GM19328 (cell line): ENCODE data around the gene SYT2.
"Not testable (repeated sequence)": the region's sequence is repeated elsewhere in the genome, so short reads cannot be mapped to it uniquely, and the experiment has no call there.

ENCODE experiments used
- ATAC-seq: cut with Tn5 transposase; IDR thresholded peaks from one replicate; pipeline ENCODE4 v1.9.1; 2021; ENCODE audit warnings: mild to moderate bottlenecking, moderate library complexity; ENCODE audit not compliant: unreplicated experiment

SYT2 gene

DNA sequence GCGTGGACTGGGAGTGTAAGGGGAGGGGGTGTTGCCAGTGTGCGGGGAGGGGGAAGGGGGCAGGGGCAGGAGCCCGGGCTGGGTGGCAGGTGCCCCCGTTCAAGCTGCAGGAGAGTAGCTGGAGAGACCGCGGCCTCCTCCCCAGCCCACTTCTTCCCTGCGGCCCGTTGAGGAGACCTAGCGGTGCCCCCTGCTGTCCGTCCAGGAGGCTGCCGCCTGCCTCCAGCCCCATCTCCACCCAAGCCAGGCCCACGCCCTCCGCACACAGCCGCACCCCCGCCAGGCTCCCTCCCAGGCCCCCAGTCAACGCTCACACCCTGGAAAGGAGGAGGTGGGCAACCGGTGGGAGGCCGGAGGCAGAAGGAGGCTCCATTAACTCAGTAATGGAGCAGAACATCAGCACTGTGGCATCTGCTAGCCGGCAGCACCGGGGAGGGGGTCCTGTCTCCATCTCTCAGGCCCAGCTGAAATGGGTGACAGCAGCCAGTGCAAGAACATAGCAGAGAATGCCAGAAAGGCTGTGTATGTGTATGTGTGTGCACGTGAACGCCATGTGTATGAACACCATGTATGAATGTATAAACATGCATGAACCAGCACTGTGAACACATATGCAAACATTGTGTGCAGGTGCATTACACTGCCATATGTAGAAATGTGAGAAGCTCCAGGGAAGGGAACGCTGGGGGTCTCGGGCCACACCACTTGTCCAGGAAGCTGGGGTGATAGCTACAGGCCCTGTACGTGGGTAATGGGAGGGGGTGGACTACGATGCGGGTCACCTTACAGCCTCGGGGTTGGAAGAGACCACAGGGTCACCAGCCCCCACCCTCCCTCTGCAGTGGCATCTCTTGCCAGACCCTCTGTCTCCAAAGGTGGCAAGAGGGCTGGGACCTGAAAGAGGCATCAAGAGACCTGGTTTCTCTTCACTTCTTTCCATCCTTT, 84.6 kb downstream of the SYT2 start:
- ATAC-seq = no peak

DNA sequence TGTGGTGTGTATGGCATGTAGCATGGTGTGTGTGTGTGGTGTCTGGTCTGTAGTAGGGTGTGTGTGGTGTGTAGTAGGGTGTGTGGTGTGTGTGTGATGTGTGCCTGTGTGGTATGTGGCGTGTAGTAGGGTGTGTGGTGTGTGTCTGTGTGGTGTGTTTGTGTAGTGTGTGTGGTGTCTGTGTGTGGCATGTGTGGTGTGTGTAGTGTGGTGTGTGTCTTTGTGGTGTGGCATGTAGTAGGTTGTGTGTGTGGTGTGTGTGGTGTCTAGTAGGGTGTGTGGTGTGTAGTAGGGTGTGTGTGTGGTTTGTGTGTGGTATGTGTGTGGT, 85.5 kb downstream of the SYT2 start:
- no peak for ATAC-seq

DNA sequence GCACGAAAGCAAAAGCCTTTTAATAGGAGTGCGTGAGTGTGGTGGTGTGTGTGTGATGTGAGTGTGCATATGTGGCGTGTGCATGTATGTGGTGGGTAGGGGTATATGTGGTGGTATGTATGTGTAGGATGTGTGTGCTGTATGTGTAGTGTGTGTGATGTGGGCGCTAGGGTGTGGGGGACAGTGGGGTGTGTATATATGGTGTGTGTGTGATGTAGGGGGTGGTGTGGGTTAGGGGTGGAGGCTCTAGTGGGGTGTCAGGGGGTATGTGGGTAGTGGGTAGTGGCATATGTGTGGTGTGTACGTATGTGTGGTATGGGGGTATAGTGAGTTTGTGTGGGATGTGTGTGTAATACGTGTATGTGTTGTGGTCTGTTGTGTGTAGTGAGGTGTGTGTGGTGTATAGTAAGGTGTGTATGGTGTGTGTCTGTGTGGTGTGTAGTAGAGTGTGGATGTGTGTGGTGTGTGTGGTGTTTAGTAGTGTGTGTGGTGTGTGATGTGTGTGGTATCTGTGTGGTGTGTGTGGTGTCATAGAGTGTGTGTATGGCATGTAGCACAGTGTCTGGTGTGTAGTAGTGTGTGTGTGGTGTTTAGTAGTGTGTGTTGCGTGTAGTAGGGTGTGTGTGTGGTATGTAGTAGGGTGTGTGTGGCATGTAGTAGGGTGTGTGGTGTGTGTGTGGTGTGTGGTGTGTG, 86.0 kb downstream of the SYT2 start:
- no peak for ATAC-seq

- ATAC-seq = not testable (repeated sequence)
Measured at GRCh38 chr1:202623476-202623875, 86.8 kb downstream of the SYT2 start.

DNA sequence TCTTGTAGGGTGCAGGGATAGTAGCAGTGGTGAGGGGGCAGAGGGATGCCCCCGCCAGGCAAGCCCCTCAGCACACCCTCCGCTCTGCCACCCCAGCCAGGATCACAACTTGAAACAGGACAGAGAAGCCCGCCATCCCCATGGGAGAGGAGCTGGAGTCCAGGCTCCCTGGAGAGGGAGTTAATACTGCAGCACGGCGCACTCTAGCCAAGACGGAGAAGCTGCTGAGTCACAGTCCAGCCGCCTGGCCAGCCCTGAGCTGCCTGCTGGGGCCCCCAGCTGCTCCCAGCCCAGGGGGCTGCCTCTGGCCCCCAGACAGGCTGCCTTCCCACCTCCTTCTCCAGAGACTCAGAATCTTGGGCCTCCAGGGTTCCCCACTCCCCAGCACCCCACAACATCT, 87.2 kb downstream of the SYT2 start:
- no peak for ATAC-seq

- ATAC-seq = no peak
Measured at GRCh38 chr1:202622388-202622787, 87.9 kb downstream of the SYT2 start.

DNA sequence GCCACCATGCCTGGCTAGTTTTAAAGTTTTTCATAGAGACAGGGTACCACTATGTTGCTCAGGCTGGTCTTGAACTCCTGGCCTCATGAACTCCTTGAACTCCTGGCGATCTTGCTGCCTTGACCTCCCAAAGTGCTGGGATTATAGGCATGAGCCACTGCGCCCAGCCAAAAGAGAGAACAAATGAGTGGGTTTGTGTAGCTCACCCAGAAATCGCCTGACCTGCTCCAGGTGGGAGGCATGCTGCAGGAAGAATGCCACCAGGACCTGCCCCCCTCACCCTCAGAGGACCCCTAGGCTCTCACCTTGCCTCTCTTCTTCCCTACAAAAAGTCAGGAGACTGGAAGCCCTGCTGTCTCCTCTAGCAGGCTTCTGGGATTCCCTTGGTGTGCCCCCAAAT, 88.8 kb downstream of the SYT2 start:
- no peak for ATAC-seq

DNA sequence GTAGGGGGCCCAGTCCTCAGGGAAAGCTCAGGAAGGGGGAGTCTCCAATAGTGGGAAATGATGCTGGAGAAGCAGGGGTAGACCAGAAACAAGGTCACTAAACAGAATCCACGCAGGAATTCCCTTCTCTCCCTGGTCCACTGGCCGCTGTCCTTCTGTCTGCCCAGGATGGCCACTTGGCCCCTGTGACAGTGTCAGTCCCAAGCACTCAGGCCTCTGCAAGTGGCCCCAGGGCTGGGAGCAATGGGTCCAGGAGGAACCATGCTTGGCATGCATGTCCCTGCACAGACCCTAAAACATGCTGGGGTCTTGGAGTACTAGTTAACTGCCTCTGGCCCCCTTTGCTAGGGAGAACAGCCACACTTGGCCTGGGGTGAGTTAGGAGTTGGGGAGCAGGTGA, 90.2 kb downstream of the SYT2 start:
- ATAC-seq = not testable (repeated sequence)

DNA sequence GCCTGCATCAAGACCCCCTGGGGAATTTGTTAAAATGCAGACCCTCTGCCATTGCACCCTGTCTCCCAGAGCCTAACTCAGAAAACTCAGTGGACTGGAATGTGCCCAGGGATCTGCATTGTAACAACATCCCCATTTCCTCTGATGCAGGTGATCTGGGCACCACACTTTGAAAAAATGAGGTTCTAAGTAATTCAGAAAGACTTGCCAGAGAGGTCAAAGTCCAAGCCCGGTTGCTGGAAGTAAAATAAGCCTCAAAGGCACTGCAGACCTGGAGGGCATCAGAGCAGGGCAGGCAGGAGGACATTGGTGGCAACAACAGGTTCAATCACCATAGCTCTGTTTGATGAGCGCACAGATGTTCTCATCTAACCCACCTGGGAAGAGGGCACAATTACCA, 90.7 kb downstream of the SYT2 start:
- ATAC-seq = no peak

DNA sequence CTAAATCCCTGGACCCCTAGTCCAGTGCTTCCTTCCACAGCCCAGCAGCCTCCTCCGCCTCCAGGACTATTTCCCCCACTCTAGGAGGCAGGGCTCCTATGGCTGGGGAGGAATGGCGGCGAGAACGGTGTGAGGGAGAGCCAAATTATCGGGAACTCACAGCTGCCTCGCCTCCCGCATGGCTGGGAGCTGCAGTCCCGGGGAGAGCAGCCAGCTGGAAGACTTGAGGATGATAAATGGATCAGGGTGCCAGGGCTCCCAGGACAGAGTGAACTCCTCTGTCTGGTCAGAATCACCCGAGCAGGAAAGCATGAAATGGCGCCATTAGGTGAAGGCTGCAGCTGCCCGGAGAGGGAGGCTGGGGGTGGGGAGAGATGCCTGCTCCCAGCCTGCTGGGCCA, 91.2 kb downstream of the SYT2 start:
- not testable (repeated sequence) for ATAC-seq

- ATAC-seq = no peak
Measured at GRCh38 chr1:202616355-202616915, 93.8 kb downstream of the SYT2 start.

DNA sequence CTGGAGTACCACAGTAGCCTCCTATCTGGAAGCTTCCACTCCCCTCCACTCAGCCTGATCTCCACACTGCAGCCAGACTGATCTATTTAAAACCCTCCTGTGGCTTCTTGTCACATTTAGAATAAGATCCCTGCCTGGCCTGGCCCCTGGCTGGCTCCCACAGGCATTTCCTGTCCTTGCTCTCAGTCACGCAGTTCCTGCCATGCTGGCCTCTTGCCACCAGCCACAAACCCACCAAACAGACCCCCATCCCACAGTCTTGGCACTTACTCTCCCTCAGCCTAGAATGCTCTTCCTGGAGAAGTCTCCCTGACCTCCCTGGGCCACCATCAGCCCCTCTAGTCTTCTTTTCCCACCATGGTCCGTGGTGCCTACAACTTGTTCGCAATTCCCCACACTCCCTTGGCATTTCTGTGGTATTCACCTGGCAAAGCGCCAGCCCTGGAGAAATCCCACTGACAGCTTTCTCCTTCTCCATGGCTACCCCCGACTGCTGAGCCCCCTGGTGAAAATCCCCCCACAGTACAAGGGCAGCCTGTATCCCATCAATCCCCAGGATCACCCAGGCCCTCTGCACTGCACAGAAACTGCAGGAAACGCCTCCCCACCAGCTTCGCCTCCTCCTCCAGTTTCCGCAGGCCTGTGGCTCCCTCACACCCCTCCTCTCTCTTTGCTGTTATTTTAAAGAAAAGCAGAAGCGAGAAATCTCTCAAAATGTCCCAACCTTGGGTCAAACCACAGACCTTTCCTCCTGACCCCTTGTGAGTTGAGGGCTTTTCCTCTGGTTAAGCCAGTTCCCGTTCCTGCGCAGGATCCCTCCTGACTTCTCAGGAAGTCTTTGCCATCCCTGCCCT, 94.5 kb downstream of the SYT2 start:
- ATAC-seq = no peak

GRCh38 chr1:202615208-202615500, 95.1 kb downstream of the SYT2 start:
- ATAC-seq = not testable (repeated sequence)

DNA sequence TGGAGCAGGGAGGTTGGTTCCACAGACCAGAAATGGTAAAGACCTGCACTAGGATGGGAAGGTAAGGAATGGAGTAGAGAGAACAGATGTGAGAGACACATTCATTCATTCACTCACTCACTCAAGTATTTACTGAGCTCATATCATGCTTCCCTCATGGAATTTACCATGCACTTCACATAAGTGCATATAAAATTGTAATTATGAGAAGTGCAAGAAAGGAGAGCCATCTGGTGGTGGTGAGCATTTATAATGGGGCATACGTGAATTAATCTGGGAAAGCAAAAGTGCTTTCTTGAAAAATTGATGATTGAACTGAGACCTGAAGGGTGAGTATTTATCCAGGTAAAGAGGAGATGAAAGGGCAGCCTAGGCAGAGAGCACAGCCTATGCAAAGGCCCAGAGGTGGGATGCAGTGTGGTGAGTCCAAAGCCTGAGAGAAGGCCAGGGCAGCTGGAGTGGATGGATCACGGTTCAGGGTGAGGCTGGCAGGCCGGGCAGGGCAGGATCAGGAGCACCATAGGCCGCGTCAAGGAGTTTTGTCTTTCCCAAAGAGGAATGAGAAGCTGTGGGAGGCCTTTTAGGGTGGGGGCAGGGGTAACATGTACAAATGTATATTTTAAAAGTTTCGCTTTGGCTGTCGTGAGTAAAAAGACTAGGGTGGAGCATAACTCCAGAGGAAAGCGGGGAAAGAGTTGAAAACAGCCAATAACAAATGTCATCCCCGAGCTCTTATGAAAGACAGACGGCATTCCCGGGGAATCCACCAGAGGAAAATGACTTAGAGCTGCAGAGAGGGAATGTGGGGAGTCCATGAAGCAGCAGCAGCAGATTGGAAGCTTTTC, 95.7 kb downstream of the SYT2 start:
- not testable (repeated sequence) for ATAC-seq

- ATAC-seq = no peak
Measured at GRCh38 chr1:202613571-202613970, 96.7 kb downstream of the SYT2 start.

GRCh38 chr1:202612036-202612435, 98.2 kb downstream of the SYT2 start:
- ATAC-seq = not testable (repeated sequence)

GRCh38 chr1:202605515-202605914, 104.7 kb downstream of the SYT2 start:
- no peak for ATAC-seq

DNA sequence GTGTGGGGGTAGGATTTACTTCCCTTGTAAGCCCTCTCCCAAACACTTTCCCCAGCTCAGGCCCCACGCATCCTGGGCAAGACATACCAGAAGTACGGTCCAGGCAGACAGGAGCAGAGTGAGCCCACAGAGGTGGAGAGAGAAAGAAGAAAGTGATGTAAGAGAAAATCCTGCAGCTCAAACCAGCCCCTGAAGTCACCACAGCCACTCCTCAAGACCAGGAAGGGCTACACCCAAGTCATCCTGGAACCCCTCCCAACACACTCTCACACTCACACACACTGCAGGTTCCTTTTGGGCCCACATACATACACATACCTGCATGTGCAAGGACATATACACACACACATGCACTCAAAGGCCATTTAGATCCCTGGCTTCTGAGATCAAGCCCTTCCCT, 106.8 kb downstream of the SYT2 start:
- no peak for ATAC-seq

- no peak for ATAC-seq
Measured at GRCh38 chr1:202600432-202601041, 109.7 kb downstream of the SYT2 start.
